Measurements from ENCODE around the gene PSEN2.

PSEN2 gene

GRCh38 chr1:226865590-226865989 is 4.8 kb upstream of the PSEN2 start:
- no peak for DNase-seq (ENCODE audit: low read depth in 2 of 2)

GRCh38 chr1:226867461-226868054 is 2.9 kb upstream of the PSEN2 start:
- no peak for DNase-seq (ENCODE audit: low read depth in 2 of 2)

- DNase-seq (ENCODE audit: low read depth in 2 of 2) = no peak
Measured at GRCh38 chr1:226868726-226869125, 1.7 kb upstream of the PSEN2 start.

GRCh38 chr1:226870026-226870400 is 403 bp upstream of the PSEN2 start:
- no peak for DNase-seq (ENCODE audit: low read depth in 2 of 2)

- DNase-seq (ENCODE audit: low read depth in 2 of 2) = no peak
Measured at GRCh38 chr1:226871636-226872327, 1.4 kb downstream of the PSEN2 start.

- no peak for DNase-seq (ENCODE audit: low read depth in 2 of 2)
Measured at GRCh38 chr1:226872437-226872836, 2.0 kb downstream of the PSEN2 start.

GRCh38 chr1:226873771-226874578 is 3.6 kb downstream of the PSEN2 start:
- DNase-seq (ENCODE audit: low read depth in 2 of 2) = no peak

- no peak for DNase-seq (ENCODE audit: low read depth in 2 of 2)
Measured at GRCh38 chr1:226874579-226875425, 4.4 kb downstream of the PSEN2 start.

- no peak for DNase-seq (ENCODE audit: low read depth in 2 of 2)
Measured at GRCh38 chr1:226875641-226876295, 5.4 kb downstream of the PSEN2 start.

GRCh38 chr1:226877669-226878068 is 7.3 kb downstream of the PSEN2 start:
- no peak for DNase-seq (ENCODE audit: low read depth in 2 of 2)

- no peak for DNase-seq (ENCODE audit: low read depth in 2 of 2)
Measured at GRCh38 chr1:226880372-226881287, 10.2 kb downstream of the PSEN2 start.

GRCh38 chr1:226881515-226882185 is 11.2 kb downstream of the PSEN2 start:
- no peak for DNase-seq (ENCODE audit: low read depth in 2 of 2)

GRCh38 chr1:226882187-226882586 is 11.8 kb downstream of the PSEN2 start:
- DNase-seq (ENCODE audit: low read depth in 2 of 2) = no peak

- peak in 1 of 2 donors; percentile 11 for DNase-seq (ENCODE audit: low read depth in 2 of 2)
Measured at GRCh38 chr1:226882631-226883409, 12.4 kb downstream of the PSEN2 start.

GRCh38 chr1:226883630-226884029 is 13.2 kb downstream of the PSEN2 start:
- DNase-seq (ENCODE audit: low read depth in 2 of 2) = no peak

- DNase-seq (ENCODE audit: low read depth in 2 of 2) = no peak
Measured at GRCh38 chr1:226884116-226884625, 13.8 kb downstream of the PSEN2 start.

GRCh38 chr1:226884966-226885820 is 14.8 kb downstream of the PSEN2 start:
- DNase-seq (ENCODE audit: low read depth in 2 of 2) = no peak

All from stimulated activated CD4-positive, alpha-beta T cell treated with anti-CD3 and anti-CD28 coated beads, Interleukin-4, amount 100 ng/mL, for 48 hours (primary cell).